Activated T-cell treated with anti-CD3 and anti-CD28 coated beads for 24 hours (primary cell): Measurements from ENCODE around the gene THSD7A.
"Not testable (repeated sequence)": the region's sequence is repeated elsewhere in the genome, so short reads cannot be mapped to it uniquely, and the experiment has no call there.

Experiments used
- DNase-seq: peaks from one replicate; pipeline ENCODE4 v3.0.0-alpha.2; 2020; ENCODE audit warnings: low read depth

The THSD7A gene

GRCh38 chr7:11458736-11459483 is 373.1 kb downstream of the THSD7A start:
- DNase-seq, result no peak

GRCh38 chr7:11457419-11457818 is 374.6 kb downstream of the THSD7A start:
- DNase-seq, result no peak

- no peak for DNase-seq
These were observed 375.4 kb downstream of the THSD7A start for GRCh38 chr7:11456574-11456973.

GRCh38 chr7:11452476-11452875 is 379.5 kb downstream of the THSD7A start:
- DNase-seq, result no peak

GRCh38 chr7:11450281-11450680 is 381.7 kb downstream of the THSD7A start:
- no peak for DNase-seq

GRCh38 chr7:11449316-11449715 is 382.7 kb downstream of the THSD7A start:
- DNase-seq, result no peak

GRCh38 chr7:11448323-11448722 is 383.7 kb downstream of the THSD7A start:
- DNase-seq, result no peak

GRCh38 chr7:11447106-11447505 is 384.9 kb downstream of the THSD7A start:
- no peak for DNase-seq

GRCh38 chr7:11443934-11444333 is 388.1 kb downstream of the THSD7A start:
- not testable (repeated sequence) for DNase-seq

- no peak for DNase-seq
These were observed 394.0 kb downstream of the THSD7A start for GRCh38 chr7:11437994-11438393.

DNA sequence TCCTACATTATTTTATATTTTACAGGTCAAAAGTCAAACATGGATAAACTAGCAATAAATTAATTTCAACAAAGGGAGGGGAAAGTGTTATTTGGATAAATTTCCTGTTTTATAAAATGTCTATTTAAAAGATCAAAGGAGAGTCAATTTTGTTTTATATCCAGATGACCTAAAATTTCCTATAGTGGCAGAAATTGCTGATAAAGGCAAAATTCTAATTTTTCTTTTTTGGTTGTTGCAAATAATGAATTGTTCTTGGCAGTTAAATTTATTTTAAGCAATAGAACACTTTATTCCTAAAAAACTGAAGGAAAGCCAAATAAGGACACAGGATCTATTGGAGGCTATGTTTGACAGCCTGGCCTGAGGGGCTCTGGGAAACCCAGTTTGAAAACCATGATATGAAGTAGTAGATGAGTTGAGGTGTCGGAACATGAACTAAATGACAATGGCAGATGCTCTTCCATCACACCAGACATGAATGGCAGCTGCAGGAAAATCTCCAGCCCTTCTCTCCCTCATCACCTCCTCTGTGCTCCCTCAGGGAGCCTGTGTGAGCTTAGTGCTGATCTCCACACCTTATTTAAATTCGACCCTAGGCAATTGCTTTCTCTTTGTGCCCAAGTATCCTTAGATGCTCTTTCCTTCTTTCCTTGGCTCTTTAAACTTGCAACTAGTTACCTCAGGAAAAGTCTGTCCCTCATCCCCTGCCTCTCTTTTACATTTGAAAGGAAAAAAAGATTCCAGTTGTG is 395.0 kb downstream of the THSD7A start:
- DNase-seq, result no peak

GRCh38 chr7:11436316-11436715 is 395.7 kb downstream of the THSD7A start:
- DNase-seq, result no peak

DNA sequence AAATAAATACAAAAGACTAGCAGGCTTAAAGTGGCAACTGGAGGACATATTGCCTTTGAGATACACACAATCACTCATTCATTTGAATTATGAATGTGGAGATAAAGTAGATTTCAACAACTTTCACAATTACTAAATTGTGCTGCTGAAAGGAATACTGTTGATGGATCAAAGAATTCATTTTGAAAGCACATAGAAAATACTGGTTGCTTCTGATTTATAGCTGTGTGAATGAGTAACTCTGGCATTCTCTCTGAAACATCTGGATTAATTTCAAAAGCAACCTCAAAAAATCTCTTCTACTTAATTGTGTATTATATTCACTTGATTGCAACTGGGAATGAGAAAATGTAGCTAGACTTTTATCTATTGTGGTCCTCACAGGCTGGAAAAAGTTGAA is 397.6 kb downstream of the THSD7A start:
- DNase-seq, result no peak

DNA sequence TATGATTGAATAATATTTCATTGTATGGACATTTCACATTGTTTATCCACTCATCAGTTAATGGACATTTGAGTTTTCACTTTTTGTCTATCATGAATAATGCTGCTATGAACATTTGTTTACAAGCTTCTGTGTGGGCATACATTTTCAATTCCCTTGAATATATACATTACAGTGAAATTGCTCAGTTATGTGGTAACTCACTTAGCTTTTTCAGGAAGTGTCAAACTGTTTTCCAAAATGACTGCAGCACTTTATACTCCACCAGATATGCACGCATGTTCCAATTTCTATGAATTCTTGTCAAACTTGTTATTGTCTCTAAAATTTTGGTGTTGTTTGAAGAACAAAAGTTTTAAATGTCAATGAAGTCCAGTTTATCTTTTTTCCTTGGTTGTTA is 401.2 kb downstream of the THSD7A start:
- DNase-seq, result no peak

- no peak for DNase-seq
These were observed 401.9 kb downstream of the THSD7A start for GRCh38 chr7:11430112-11430511.

DNA sequence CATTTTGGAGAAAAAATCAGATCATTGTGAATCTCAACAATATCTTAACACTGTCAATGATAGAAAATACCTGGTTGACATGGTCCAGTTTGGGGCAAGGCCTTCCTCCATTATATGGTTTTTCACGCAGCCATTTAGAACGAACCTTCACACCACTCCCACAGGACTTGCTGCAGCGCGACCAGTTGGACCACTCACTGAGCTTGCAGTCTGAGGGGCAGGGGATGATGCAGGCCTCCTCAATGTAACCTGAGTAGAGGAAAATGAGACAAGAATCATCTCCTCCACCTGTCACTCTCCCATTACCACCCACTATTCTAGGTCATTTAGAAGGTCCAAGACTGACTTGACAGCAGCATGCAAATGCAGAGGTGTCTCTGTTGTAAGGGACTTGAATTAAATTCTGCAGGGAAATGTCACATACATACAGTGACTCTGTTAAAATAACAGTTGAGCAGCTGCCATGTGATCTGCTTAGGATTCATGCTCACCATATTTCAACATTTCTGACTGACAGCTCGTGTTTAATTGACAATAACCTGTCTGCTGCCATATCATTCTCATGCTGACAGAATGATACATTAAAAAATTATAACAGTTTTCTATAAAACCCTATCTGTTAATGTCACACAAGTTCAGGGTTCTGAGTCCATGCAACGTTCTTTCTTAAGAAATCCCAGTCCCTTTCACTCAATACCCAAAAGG is 403.0 kb downstream of the THSD7A start:
- no peak for DNase-seq

GRCh38 chr7:11427686-11428273 is 404.2 kb downstream of the THSD7A start:
- DNase-seq, result no peak

GRCh38 chr7:11424006-11424405 is 408.0 kb downstream of the THSD7A start:
- DNase-seq, result no peak

GRCh38 chr7:11420049-11420448 is 411.9 kb downstream of the THSD7A start:
- no peak for DNase-seq

DNA sequence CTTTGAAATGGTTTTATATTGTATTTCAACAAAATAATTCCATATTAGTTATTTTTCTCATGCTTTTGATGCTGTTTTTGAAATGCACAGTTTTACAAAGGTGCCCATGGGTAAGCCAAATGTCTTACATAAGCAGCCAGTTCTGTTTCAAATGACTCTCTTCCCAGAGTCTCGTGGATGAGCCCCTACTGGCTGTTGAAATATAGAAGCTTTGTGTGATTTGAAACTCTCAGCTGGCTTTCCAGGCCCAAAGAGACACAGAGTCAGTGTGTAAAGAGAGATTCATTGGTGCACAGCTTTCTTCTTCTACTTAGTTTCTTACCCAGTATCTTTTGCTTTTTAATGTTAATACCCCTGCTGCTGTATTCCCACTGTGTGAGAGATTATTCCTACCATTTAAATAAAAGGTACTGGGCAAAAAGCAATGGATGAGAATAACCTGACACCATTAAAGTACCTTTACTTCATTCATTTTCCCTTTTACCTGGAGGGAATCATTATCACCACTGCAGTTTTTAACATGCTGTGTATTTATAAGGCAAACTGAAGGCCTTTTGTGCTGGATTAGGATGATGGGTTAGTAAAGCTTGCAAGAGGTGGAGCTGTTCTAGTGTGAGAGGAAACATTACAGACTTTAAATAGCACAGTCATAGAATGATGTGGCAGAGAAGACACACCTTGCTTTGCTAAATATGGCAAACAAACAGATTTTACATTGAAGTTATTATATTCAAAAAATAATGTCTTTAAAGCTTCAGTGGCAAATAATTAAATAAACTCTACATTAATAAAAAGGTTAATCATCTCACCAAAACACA is 415.1 kb downstream of the THSD7A start:
- DNase-seq, result no peak

DNA sequence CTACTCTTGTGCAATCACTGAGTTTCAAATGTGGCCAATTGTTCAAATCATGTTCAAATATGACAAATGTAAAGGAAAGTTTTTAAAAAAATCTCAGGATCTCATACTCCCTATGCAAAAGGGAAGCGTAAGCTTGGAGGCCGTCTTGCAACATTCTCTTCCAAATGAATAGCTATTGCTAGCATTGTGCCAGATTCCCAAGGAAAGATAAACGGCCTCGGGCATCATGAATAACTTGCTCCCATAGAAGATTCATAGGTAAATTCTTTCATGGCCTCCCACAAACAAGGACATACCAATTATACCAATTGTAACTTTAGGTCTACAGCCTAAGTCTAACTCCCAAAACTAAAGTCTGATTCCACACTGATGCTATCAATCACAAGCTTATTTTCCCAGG is 416.9 kb downstream of the THSD7A start:
- DNase-seq, result no peak

- DNase-seq, result no peak
These were observed 418.1 kb downstream of the THSD7A start for GRCh38 chr7:11413901-11414300.
